Vagina (tissue), 2 donors: Measurements from ENCODE around the gene PPFIBP2.

ENCODE experiments used
- CTCF ChIP-seq, 3 experiments: fragments of 450-650 bp in 2 of 3; fragments of 200-600 bp in 1 of 3; sonication (generic) in 1 of 3; IDR thresholded peaks; one replicate each; pipeline ENCODE4 v1.5.1; 2017 to 2019; ENCODE audit warnings: antibody characterized with exemption in 3 of 3, mild to moderate bottlenecking in 2 of 3, moderate library complexity in 2 of 3
- POLR2A ChIP-seq, 2 donors: fragments of 450-650 bp; IDR thresholded peaks; one replicate each; pipeline ENCODE4 v1.6.1; 2017; ENCODE audit warnings: antibody characterized with exemption in 2 of 2, mild to moderate bottlenecking in 2 of 2, moderate library complexity in 2 of 2

GRCh38 chr11:7646866-7647265, 133.1 kb downstream of the PPFIBP2 start:
- TF ChIP-seq CTCF (IDR thresholded peaks at IDR 0.05) (no peak), POLR2A (IDR thresholded peaks at IDR 0.05) (no peak)
